Measurements from ENCODE around the gene PPP4R1. TPM values are rescaled to one million over a fixed set of nuclear protein-coding genes. Genes with fewer than 3 reads are reported as not detected.
"Not testable (repeated sequence)": the region's sequence is repeated elsewhere in the genome, so short reads cannot be mapped to it uniquely, and the experiment has no call there.

PPP4R1 gene
- polyA plus RNA-seq, 1 donor: 108 TPM

GRCh38 chr18:9631814-9632496 lies 17.6 kb upstream of the PPP4R1 start:
- DNase-seq: no peak

GRCh38 chr18:9630444-9630843 lies 16.1 kb upstream of the PPP4R1 start:
- DNase-seq: no peak

- DNase-seq: no peak
These were observed 15.3 kb upstream of the PPP4R1 start for GRCh38 chr18:9629709-9630108.

GRCh38 chr18:9628984-9629383 lies 14.6 kb upstream of the PPP4R1 start:
- no peak for DNase-seq

GRCh38 chr18:9627642-9628041 lies 13.3 kb upstream of the PPP4R1 start:
- DNase-seq: no peak

GRCh38 chr18:9619990-9620389 lies 5.6 kb upstream of the PPP4R1 start:
- DNase-seq: no peak

GRCh38 chr18:9619545-9619944 lies 5.2 kb upstream of the PPP4R1 start:
- no peak for DNase-seq

GRCh38 chr18:9619056-9619455 lies 4.7 kb upstream of the PPP4R1 start:
- no peak for DNase-seq

GRCh38 chr18:9617006-9617542 lies 2.7 kb upstream of the PPP4R1 start:
- DNase-seq: no peak

GRCh38 chr18:9616049-9616448 lies 1.7 kb upstream of the PPP4R1 start:
- no peak for DNase-seq

- DNase-seq: no peak
These were observed 980 bp upstream of the PPP4R1 start for GRCh38 chr18:9615280-9615797.

- peak; percentile 53 for DNase-seq
These were observed 584 bp downstream of the PPP4R1 start for GRCh38 chr18:9613550-9614400.

- DNase-seq: no peak
These were observed 1.4 kb downstream of the PPP4R1 start for GRCh38 chr18:9612977-9613376.

GRCh38 chr18:9612215-9612830 lies 2.0 kb downstream of the PPP4R1 start:
- DNase-seq: peak; percentile 55

GRCh38 chr18:9609190-9609589 lies 5.2 kb downstream of the PPP4R1 start:
- DNase-seq: no peak

GRCh38 chr18:9608728-9609127 lies 5.6 kb downstream of the PPP4R1 start:
- DNase-seq: no peak

- no peak for DNase-seq
These were observed 6.1 kb downstream of the PPP4R1 start for GRCh38 chr18:9608298-9608697.

- DNase-seq: not testable (repeated sequence)
These were observed 7.2 kb downstream of the PPP4R1 start for GRCh38 chr18:9607111-9607510.

GRCh38 chr18:9606039-9606438 lies 8.3 kb downstream of the PPP4R1 start:
- no peak for DNase-seq

GRCh38 chr18:9604348-9604747 lies 10.0 kb downstream of the PPP4R1 start:
- no peak for DNase-seq

- DNase-seq: no peak
These were observed 15.0 kb downstream of the PPP4R1 start for GRCh38 chr18:9599328-9599727.

- DNase-seq: no peak
These were observed 16.8 kb downstream of the PPP4R1 start for GRCh38 chr18:9597609-9598008.
